ELF-1 (cell line): Measurements from ENCODE around the gene CD38.
A peak's percentile ranks its signal among the peaks of the same experiment; 100 is the strongest.
"Not testable (repeated sequence)": the region's sequence is repeated elsewhere in the genome, so short reads cannot be mapped to it uniquely, and the experiment has no call there.

Experiments
- DNase-seq: peaks from one replicate; pipeline ENCODE4 v3.0.0-alpha.2; 2016; ENCODE audit warnings: low read depth, low spot score

CD38 gene

DNA sequence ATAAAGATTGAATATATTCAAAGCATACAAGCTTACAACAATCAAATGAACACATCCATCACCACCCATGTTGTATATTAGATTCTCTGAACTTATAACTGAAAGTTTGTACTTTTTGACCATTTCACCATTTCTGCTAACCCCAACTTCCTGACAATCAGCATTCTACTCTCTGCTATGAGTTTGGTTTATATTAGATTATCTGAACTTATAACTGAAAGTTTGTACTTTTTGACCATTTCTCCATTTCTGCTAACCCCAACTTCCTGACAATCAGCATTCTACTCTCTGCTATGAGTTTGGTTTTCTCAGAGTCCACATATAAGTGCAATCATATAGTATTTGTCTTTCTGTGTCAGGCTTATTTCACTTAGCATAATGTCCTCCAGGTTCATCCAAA is 15.7 kb upstream of the CD38 start:
- not testable (repeated sequence) for DNase-seq

DNA sequence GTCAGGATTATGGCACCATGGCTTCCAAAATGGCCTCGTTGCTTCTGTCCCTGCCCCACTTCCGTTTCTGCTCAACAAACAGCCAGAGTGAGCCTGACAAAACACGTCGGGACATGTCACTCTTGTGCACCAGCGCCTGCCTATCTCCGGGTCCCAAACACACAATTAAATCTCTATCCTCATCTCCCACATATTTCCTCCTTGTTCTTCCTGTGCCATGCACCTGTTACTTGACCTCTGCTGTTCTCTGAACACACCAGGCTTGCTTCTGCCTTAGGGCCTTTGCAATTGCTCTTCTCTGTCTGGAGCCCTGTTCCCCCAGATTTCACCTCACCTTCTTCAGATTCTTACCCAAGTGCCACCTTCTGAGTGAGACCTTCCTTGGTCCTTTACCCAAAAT is 12.7 kb upstream of the CD38 start:
- no peak for DNase-seq

DNA sequence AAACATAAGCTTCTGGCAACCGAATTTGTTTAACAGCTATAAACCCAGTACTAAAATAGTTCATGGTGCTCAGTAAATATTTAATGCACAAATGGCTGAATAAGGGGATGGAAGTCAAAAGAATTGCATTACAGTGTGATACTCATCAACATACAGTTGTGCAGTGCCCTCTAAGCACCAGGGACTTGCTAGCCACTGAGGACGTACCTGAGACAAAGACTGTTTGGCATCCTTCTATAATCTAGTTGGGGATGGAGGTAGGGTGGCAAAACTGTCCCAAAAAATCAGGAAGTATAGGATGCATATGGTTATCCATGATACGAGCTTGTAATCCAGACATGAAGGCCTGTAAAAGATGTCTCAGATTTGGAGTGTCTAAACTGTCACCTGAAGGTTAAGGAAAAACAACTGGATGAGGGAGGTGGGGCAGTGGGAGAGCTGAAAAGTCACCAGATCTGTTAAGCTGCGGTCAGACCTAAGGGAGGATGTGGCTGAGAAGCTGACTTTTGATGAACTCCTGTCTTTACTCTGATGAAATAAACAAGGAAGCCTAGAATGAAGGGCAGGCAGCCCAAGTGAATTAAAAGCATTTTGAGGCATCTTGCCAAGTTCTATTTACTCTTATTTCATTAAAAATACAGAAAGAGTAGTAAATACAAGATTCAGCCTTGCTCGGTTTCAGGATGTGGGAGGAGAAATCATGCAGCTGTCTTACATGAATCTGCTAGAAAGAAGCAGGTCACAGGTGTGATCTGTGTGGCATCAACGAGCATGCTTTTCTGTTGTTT is 12.0 kb upstream of the CD38 start:
- no peak for DNase-seq

DNA sequence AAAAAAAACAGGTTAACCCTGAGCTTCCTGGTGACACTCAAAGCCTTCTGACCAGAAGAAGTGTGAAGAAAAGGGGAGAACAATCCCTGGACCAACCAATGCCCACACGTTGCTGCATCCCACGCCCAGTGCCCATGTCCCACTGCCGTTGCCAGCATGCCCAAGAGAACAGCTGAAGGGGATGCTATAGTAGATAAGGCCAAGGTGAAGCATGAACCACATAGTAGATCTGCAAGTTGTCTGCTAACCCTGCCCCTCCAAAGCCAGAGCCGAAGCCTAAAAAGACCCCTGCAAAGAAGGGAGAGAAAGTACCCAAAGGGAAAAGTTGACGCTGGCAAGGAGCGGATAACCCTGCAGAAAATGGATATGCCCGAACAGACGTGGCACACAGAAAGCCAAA is 11.3 kb upstream of the CD38 start:
- no peak for DNase-seq

DNA sequence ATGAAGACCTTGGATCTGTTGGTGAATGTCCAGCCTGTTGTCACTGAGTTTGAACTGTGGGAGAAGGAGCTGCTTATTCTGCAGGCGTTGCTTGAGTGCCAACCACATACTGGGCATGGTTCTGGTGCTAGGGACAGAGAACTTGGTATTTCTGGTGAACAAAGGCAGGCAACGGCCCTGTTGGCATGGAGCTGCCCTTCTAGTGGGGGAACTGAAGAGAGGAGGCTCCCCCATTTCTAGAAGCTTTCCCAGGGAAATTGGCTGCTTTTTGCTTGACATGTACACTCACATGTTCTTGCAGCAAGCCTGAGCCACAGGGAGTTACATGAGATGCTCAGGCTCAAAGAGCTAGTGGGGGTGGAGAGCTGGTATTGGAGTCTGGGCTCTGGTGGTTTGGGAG is 8.9 kb upstream of the CD38 start:
- DNase-seq: no peak

DNA sequence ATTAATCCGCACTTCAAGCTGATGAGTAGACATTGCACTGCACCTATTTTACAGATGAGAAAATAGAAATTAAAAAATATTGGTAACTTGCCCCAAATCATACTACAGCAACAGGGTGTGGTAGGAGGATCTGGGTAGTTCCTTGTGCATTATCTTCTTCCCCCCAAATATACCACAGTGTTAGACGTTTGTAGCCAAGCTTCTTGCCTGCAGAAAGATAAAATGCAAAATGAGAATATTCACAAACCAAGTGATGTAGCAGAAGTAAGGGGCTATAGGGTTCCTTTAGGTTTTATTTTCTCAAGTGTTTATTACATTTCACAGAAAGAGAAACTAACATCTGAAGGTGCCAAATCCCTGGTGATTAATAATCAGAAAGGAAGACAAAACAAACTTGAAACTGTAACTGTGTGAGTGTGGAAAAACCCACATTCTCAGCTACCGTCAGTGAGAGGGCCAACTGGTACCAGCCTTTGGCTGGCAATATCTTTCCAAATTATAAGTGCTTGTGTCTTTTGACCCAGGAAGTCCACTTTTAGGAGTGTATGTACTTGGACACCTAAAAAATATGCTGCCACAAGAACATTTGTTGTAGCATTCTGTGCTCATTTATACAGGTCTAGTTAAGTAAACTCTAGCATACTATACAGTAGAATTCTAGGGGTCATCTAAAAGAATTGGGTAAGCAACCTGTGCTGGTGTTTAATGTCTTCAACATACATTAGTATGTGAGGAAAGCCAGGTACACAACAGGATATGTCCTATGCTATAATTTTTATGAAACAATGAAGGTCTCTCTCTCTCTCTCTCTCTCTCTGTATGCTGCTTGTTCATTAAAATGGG is 6.7 kb upstream of the CD38 start:
- DNase-seq: no peak

- no peak for DNase-seq
Measured at GRCh38 chr4:15774020-15774420, 4.1 kb upstream of the CD38 start.

DNA sequence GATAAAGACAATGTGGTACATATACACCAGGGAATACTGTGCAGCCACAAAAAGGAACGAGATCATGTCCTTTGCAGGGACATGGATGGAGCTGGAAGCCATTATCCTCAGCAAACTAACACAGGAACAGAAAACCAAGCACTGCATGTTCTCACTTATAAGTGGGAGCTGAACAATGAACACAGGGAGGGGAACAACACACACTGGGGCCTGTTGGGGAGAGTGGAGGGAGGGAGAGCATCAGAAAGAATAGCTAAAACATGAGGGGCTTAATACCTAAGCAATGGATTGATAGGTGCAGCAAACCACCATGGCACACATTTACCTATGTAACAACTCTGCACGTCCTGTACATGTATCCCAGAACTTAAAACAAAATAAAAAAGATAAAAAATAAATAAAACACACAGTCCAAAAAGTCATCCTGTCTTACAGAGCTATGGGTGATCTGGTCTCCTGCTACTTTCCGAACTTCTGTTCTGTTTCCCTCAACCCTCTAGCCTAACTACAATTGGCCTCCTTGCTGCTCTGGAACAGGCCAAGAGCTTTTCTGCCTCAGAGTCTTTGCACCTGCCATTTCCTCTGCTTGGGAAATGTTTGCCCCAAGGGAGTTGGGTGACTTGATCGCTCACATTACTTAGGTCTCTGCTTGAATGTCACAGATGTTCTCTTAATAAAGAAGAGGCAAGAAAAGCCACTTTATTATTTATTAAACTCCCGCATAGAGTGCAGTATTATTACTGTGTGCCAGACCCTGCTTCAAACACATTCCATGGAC is 1.1 kb upstream of the CD38 start:
- no peak for DNase-seq

DNA sequence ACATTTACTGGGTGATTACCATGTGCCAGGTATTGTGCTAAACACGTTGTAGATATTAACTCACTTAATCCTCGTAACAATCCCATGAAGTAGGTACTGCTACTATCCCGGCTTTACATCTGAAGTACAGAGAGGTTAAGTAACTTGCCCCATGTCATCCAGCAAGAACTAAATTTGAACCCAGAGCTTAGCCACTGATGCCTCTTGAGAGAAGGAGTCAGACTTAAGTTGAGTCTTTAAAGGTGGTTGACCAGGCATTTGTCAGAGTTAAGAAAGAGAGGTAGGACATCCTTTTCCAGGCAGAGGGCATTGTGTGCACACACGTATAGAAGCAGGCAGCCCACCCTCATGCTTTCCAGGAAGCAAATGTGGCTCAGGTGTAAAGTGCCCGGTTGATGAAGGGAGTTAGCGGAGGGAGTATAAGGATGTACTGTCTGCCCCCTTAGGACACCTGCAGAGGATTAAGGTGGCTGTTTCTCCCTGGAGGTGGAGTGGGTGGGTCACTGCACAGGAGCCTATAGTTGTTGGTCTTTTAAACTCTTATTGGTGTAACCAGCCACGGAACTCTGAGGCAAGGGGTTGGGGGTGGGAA is 335 bp upstream of the CD38 start:
- DNase-seq: no peak

GRCh38 chr4:15779306-15779705 is 1.2 kb downstream of the CD38 start:
- peak; percentile 50 for DNase-seq

DNA sequence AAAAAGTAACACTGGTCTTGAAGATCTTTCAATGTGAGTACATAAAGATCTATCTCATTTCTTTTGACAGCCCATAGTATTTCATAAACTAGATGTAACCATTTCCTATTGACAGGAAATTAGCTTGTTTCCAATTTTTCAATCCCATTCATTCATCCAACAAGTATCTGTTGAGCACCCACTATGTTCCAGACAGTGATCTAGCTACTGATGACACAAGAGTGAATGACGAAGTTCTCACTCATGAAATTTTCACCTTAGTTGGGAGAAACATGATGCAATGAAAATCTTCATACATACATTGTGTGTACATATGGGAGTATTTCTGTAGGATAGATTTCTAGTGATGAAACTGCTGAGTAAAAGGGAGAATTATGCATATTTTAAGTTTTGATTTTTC is 1.7 kb downstream of the CD38 start:
- no peak for DNase-seq

DNA sequence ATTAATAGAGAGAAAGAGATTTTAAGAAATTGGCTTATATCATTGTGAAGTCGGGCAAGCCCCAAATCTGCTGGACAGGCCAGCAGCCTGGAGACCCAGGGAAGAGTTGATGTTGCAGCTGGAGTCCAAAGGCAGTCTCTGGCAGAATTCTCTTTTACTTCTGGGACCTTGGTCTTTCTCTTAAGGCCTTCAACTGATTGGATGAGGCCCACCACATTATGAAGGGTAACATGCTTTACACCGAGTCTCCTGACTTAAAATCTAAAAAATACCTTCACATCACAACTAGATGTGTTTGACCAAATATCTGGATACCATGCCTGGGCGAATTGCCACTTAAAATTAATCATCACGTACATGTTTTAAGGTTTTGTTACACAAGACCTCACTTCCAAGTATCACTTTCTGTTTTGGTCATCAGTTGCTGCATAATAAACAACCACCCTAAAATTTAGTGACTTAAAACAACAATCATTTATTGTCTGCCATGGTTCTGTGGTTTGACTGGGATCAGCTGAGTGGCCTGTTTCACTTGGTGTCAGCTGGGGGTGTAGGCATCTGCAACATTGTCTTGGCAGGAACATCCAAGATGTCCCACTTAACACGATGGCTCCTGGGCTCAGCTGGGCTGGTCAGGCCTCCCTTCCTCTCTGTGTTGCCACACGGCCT is 3.4 kb downstream of the CD38 start:
- no peak for DNase-seq

- DNase-seq: no peak
Measured at GRCh38 chr4:15783676-15784075, 5.5 kb downstream of the CD38 start.

GRCh38 chr4:15784959-15785634 is 7.0 kb downstream of the CD38 start:
- no peak for DNase-seq

DNA sequence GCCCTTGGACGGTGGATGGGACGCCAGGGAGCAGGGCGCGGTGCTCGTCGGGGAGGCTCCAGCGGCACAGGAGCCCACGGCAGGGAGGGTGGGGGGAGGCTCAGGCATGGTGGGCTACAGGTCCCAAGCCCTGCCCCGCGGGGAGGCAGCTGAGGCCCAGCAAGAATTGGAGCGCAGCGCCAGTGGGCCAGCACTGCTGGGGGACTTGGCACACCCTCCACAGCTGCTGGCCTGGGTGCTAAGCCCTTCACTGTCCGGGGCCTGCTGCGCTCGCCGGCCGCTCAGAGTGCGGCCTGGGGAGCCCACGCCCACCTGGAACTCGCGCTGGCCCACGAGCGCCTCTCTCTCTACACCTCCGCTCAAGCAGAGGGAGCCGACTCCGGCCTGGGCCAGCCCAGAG is 8.6 kb downstream of the CD38 start:
- no peak for DNase-seq

DNA sequence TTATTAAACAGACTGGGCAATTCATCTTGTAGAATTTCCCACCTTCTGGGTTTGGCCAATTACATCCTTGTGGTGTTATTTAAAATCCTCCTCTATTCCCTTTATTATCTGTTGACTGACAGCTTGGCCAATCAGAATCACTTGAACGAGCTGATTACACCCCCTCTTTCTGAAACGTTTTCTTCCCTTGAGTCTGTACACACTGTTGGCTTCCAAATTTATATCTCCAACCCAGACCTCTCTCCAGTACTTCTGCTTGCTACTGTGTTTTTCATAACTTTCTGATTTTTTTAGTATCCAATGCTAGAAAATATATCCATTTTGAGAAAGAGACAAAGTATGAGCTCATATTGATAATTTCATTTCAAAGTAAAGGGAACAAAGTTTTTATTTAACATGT is 14.8 kb downstream of the CD38 start:
- no peak for DNase-seq

DNA sequence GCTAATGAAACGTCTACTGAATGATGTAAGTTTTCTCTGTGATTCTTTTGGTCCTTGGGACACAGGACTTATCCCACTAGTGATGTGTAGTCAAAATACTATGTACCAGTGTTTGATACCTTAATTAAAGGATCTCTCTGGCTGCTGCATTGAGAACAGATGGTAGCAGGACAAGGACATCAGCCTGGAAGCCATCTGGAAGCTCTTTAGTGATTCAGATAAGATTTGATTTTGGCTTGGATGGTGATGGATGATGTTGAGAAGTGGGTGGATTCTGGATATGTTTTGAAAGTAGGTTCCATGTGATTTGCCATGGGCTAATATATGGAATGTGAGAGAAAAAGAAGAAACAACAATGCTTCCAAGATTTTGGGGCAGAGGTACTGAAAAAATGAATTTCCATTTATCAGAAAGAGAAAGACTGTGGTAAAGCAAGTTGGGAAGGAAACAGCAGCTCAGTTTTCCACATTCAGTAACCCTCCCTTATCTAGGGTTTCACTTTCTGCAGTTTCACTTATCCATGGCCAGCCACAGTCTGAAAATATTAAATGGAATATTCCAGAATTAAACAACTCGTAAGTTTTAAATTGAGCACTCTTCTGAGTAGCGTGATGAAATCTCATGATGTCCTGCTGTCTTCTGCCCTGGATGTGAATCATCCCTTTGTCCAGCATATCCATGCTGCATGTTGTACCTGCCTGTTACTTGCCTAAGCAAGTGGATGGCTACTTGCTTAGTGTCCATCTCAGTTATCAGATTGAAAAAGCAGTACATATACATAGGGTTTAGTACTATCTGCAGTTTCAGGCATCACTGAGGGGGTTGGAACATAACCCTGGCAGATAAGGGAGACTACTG is 15.6 kb downstream of the CD38 start:
- DNase-seq: no peak

DNA sequence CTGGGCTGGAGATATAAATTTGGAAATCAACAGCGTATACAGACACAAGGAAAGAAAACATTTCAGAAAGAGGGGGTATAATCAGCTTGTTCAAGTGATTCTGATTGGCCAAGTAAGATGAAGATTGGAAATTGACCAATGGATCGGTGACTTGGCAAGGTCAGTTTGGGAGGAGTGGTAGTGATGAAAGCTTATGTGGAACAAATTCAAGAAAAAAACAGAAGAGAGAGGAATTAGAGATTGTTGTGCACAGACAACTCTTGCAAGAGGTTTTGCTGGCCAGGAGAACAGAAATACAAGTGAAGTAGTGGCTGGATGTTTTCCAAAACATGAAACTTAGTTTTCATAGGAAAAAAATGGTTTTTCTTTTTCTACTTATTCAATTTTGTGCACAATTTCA is 16.3 kb downstream of the CD38 start:
- DNase-seq: no peak

GRCh38 chr4:15794905-15795304 is 16.8 kb downstream of the CD38 start:
- no peak for DNase-seq

DNA sequence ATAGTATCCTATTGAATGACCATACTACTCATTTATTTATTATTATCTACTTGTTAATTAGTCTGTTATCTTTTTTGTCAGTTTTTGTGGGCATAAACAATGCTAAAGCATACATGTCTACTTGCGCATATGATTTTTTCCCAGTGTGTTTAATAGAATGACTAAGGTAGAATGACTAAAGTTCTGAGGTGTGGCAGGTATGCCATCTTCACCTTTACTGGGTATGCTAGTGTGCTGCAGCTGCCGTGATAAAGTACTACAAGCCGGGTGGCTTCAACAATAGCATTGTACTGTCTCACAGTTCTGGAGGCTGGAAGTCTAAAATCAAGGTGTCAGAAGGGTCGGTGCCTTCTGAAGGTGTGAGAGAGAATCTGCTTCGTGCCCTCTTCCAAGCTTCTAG is 19.2 kb downstream of the CD38 start:
- DNase-seq: no peak
